SK-N-SH (cell line): Measurements from ENCODE around the gene STKLD1. TPM values are rescaled to one million over a fixed set of nuclear protein-coding genes. Genes with fewer than 3 reads are reported as not detected.

Experiments
- CTCF ChIA-PET: fragments of 300-600, 350-600 bp; formaldehyde crosslinking; extraction: SDS; loops from one replicate; lab custom pipeline; 2021; lab: Yijun Ruan, JAX
- POLR2A ChIA-PET: fragments of 350-600 bp; sonication (Branson Sonifier 250); formaldehyde crosslinking; extraction: SDS; loops from one replicate; lab custom pipeline; 2020; ENCODE audit warnings: antibody characterized with exemption, inconsistent platforms; lab: Yijun Ruan, JAX
- DNase-seq: peaks from one replicate; pipeline ENCODE4 v3.0.0; 2012
- H2AFZ ChIP-seq: fragments of 200-600 bp; sonication (generic); 2 replicates; pipeline ENCODE4 v1.8.1; 2016; ENCODE audit warnings: antibody characterized with exemption, mild to moderate bottlenecking, low read depth
- H3F3A ChIP-seq: fragments of 200-600 bp; sonication (generic); replicated peaks from 2 replicates; pipeline ENCODE3; 2016; ENCODE audit warnings: antibody characterized with exemption, mild to moderate bottlenecking; ENCODE audit not compliant: insufficient read depth
- H3K27ac ChIP-seq, 2 experiments: fragments of 200-500 bp in 1 of 2; fragments of 200-600 bp in 1 of 2; sonication (Bioruptor generic) in 1 of 2; sonication (generic), shearing (Covaris generic) in 1 of 2; 2 replicates each; pipeline versions ENCODE4 v1.5.1 to v1.6.1; 2014 to 2016; ENCODE audit warnings: low read depth in 2 of 2, inconsistent platforms in 1 of 2, low read length in 1 of 2, mild to moderate bottlenecking in 1 of 2, mixed read lengths in 1 of 2
- H3K27me3 ChIP-seq: fragments of 200-600 bp; sonication (generic), shearing (Covaris generic); 2 replicates; pipeline ENCODE4 v1.6.1; 2016; ENCODE audit warnings: mixed run types; ENCODE audit not compliant: insufficient read depth
- H3K36me3 ChIP-seq, 2 experiments: fragments of 200-500 bp in 1 of 2; fragments of 200-600 bp in 1 of 2; sonication (Bioruptor generic) in 1 of 2; sonication (generic) in 1 of 2; replicated peaks in 1 of 2; 2 replicates each; pipeline versions ENCODE3 to v1.5.1; 2014 to 2016; ENCODE audit warnings: low read length in 1 of 2, mild to moderate bottlenecking in 1 of 2; ENCODE audit not compliant: insufficient read depth in 2 of 2, control insufficient read depth in 1 of 2
- H3K4me1 ChIP-seq, 2 experiments: fragments of 200-500 bp in 1 of 2; fragments of 200-600 bp in 1 of 2; sonication (Bioruptor generic) in 1 of 2; sonication (generic), shearing (Covaris generic) in 1 of 2; 2 replicates each; pipeline versions ENCODE4 v1.5.1 to v1.6.1; 2014 to 2016; ENCODE audit warnings: low read depth in 1 of 2, low read length in 1 of 2, mixed run types in 1 of 2; ENCODE audit not compliant: insufficient read depth in 2 of 2, control insufficient read depth in 1 of 2
- H3K4me2 ChIP-seq: fragments of 200-600 bp; sonication (generic), shearing (Covaris generic); 2 replicates; pipeline ENCODE4 v1.6.1; 2017; ENCODE audit warnings: mixed run types
- H3K4me3 ChIP-seq, 2 experiments: fragments of 200-500 bp in 1 of 2; fragments of 200-600 bp in 1 of 2; sonication (Bioruptor generic) in 1 of 2; sonication (generic), shearing (Covaris generic) in 1 of 2; 2 replicates each; pipeline versions ENCODE4 v1.5.1 to v1.8.1; 2014 to 2016; ENCODE audit warnings: low read depth in 2 of 2, inconsistent platforms in 1 of 2, low read length in 1 of 2, mild to moderate bottlenecking in 1 of 2, mixed read lengths in 1 of 2, moderate library complexity in 1 of 2
- H3K79me2 ChIP-seq: fragments of 200-600 bp; sonication (generic); 2 replicates; pipeline ENCODE4 v1.8.1; 2017; ENCODE audit warnings: mild to moderate bottlenecking; ENCODE audit not compliant: insufficient read depth
- H3K9ac ChIP-seq: fragments of 200-600 bp; sonication (generic); 2 replicates; pipeline ENCODE4 v1.6.1; 2017; ENCODE audit warnings: mixed run types
- H3K9me2 ChIP-seq: fragments of 200-600 bp; sonication (generic); 2 replicates; pipeline ENCODE4 v1.6.1; 2017; ENCODE audit warnings: mixed run types
- H3K9me3 ChIP-seq: fragments of 200-600 bp; sonication (generic); 2 replicates; pipeline ENCODE4 v1.6.1; 2017; ENCODE audit warnings: mixed run types, mild to moderate bottlenecking, moderate library complexity
- H4K20me1 ChIP-seq: fragments of 200-600 bp; sonication (generic); 2 replicates; pipeline ENCODE4 v1.6.1; 2017; ENCODE audit warnings: mild to moderate bottlenecking, mixed run types; ENCODE audit not compliant: insufficient read depth
- CTCF ChIP-seq: fragments of 200-600 bp; sonication (generic); IDR thresholded peaks from 2 replicates; pipeline ENCODE4 v1.6.1; 2017; ENCODE audit warnings: antibody characterized with exemption, mild to moderate bottlenecking, moderate library complexity
- EZH2phosphoT487 ChIP-seq: fragments of 200-600 bp; sonication (generic); IDR thresholded peaks from 2 replicates; pipeline ENCODE4 v1.6.1; 2017; ENCODE audit warnings: low read depth, mixed run types, mild to moderate bottlenecking, antibody characterized with exemption, moderate library complexity, borderline replicate concordance
- GATA2 ChIP-seq: sonication (generic); formaldehyde crosslinking; IDR thresholded peaks from 2 replicates; pipeline ENCODE4 v1.5.0; 2020; ENCODE audit warnings: mild to moderate bottlenecking, missing genetic modification reagents
- POLR2AphosphoS5 ChIP-seq: IDR thresholded peaks from 2 replicates; pipeline ENCODE4 v1.6.1; 2012; ENCODE audit warnings: low read depth, low read length
- TCF12 ChIP-seq: IDR thresholded peaks from 2 replicates; pipeline ENCODE4 v1.4.0; 2012
- TEAD4 ChIP-seq: IDR thresholded peaks from 2 replicates; pipeline ENCODE4 v1.4.0; 2012; ENCODE audit warnings: mild to moderate bottlenecking, borderline replicate concordance; ENCODE audit not compliant: insufficient read depth
- WGBS: methylation state at CpG from one replicate; pipeline ENCODE4 v1.1.6; 2017; ENCODE audit warnings: low lambda C conversion rate; 5-methylcytosine and 5-hydroxymethylcytosine counted together
- polyA plus RNA-seq, 3 experiments: library from polyadenylated mRNA; depleted of rRNA; stranded (reverse); fragments of >200 nt; gene quantifications; 2 replicates each; pipeline ENCODE4 v1.2.3, GENCODE V29; 2012
- TF ChIP-seq, protein P1 (sequence below): IDR thresholded peaks from 2 replicates; pipeline ENCODE4 v1.4.0; 2012; ENCODE audit warnings: low read depth, borderline replicate concordance

STKLD1 gene
- polyA plus RNA-seq, 1 of the 3 experiments (the other 2 are of a cell fraction) = 2.3 TPM

- TF ChIP-seq, protein P1, sequence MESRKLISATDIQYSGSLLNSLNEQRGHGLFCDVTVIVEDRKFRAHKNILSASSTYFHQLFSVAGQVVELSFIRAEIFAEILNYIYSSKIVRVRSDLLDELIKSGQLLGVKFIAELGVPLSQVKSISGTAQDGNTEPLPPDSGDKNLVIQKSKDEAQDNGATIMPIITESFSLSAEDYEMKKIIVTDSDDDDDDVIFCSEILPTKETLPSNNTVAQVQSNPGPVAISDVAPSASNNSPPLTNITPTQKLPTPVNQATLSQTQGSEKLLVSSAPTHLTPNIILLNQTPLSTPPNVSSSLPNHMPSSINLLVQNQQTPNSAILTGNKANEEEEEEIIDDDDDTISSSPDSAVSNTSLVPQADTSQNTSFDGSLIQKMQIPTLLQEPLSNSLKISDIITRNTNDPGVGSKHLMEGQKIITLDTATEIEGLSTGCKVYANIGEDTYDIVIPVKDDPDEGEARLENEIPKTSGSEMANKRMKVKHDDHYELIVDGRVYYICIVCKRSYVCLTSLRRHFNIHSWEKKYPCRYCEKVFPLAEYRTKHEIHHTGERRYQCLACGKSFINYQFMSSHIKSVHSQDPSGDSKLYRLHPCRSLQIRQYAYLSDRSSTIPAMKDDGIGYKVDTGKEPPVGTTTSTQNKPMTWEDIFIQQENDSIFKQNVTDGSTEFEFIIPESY = no peak
- TF ChIP-seq POLR2AphosphoS5 = peak; percentile 47; the same call in 1 of the 2 replicates
- no peak for TF ChIP-seq TEAD4
- TF ChIP-seq CTCF = peak; percentile 64
- TF ChIP-seq EZH2phosphoT487 = no peak
- TF ChIP-seq, all 33 proteins: peak for 5
Measured at GRCh38 chr9:133351908-133352634, 24.1 kb upstream of the STKLD1 start (continued).

- TF ChIP-seq TCF12 = no peak
- peak; percentile 12; the same call in 1 of the 2 replicates for TF ChIP-seq POLR2AphosphoS5
- TF ChIP-seq GATA2 = no peak
- 87% methylated on average over 7 of the region's 8 CpGs for WGBS
- no peaks in the 10 kb centered on the region for H3K9me3 ChIP-seq
- peaks cover 65% of the 10 kb centered on the region for H3K79me2 ChIP-seq
- no peak overlapping the region for H2AFZ ChIP-seq
- no peaks in the 10 kb centered on the region for H3K27me3 ChIP-seq
- no peak for DNase-seq
- H3K9ac ChIP-seq = no peak overlapping the region
- H3K4me1 ChIP-seq = peaks cover 20 to 37% of the 10 kb centered on the region in 2 experiments; a peak in 3 of 4 replicates
- peaks cover 35% of the 10 kb centered on the region for H4K20me1 ChIP-seq
- peaks cover 36 to 57% of the 10 kb centered on the region in 2 experiments for H3K36me3 ChIP-seq
- ChIA-PET CTCF (interaction anchor here (1.2 to 3.1 kb wide), 6 partner anchors 10 to 208 kb away, joined by 3 to 13 read pairs (median 3); no protein-coding TSS in a partner anchor), POLR2A (interaction anchor here (1.1 kb wide), 1 partner anchor 11 kb away, joined by 4 read pairs; no protein-coding TSS in a partner anchor)
- no peak overlapping the region for H3K27ac ChIP-seq
- no peak overlapping the region for H3K4me3 ChIP-seq
- no peak overlapping the region for H3K4me2 ChIP-seq
- peaks cover 45% of the 10 kb centered on the region for H3F3A ChIP-seq
- H3K9me2 ChIP-seq = no peaks in the 10 kb centered on the region
Measured at GRCh38 chr9:133352635-133353340, 23.4 kb upstream of the STKLD1 start.
